Activated T-cell treated with anti-CD3 and anti-CD28 coated beads, Interleukin-2, amount 50 U/mL, for 4 hours (primary cell): ENCODE data around the gene PRICKLE4. TPM values are rescaled to one million over a fixed set of nuclear protein-coding genes. Genes with fewer than 3 reads are reported as not detected.
"Not testable (repeated sequence)": the region's sequence is repeated elsewhere in the genome, so short reads cannot be mapped to it uniquely, and the experiment has no call there.

ENCODE experiments used
- ATAC-seq, 2 donors: fragments of 200-7000 bp; cut with Tn5 transposase; one replicate each; pipeline ENCODE4 v1.10.0; 2021
- DNase-seq: peaks from one replicate; pipeline ENCODE4 v3.0.0-alpha.2; 2020
- H3K27me3 Mint-ChIP-seq: one replicate; pipeline ENCODE4 v1.8.0; 2021; ENCODE audit warnings: low read depth, mixed read lengths
- H3K36me3 Mint-ChIP-seq: one replicate; pipeline ENCODE4 v1.8.0; 2022; ENCODE audit warnings: mixed read lengths; ENCODE audit not compliant: insufficient read depth
- H3K4me1 Mint-ChIP-seq: one replicate; pipeline ENCODE4 v1.8.0; 2021; ENCODE audit warnings: low read depth, mixed read lengths
- H3K4me3 Mint-ChIP-seq: one replicate; pipeline ENCODE4 v1.8.0; 2021; ENCODE audit warnings: mild to moderate bottlenecking, moderate library complexity, mixed read lengths
- H3K9me3 Mint-ChIP-seq: one replicate; pipeline ENCODE4 v1.8.0; 2021; ENCODE audit warnings: mixed read lengths
- total RNA-seq, 3 donors: library from RNA; stranded (reverse); gene quantifications; one replicate each; pipeline ENCODE4 v1.2.1, GENCODE V29; 2021

PRICKLE4 gene
- total RNA-seq, 3 donors from 2014 or later, result not detected

GRCh38 chr6:41758641-41759035 lies 21.9 kb upstream of the PRICKLE4 start:
- H3K4me1 Mint-ChIP-seq, result no peaks in the 10 kb centered on the region
- DNase-seq (no peak), ATAC-seq (no peak)
- peaks cover 2% of the 10 kb centered on the region for H3K27me3 Mint-ChIP-seq
- no peaks in the 10 kb centered on the region for H3K36me3 Mint-ChIP-seq
- H3K9me3 Mint-ChIP-seq, result no peaks in the 10 kb centered on the region
- no peak overlapping the region for H3K4me3 Mint-ChIP-seq

- no peak for ATAC-seq
- H3K9me3 Mint-ChIP-seq, result no peaks in the 10 kb centered on the region
These were observed 21.3 kb upstream of the PRICKLE4 start for GRCh38 chr6:41759106-41759904.

GRCh38 chr6:41759905-41760579 lies 20.5 kb upstream of the PRICKLE4 start:
- Mint-ChIP-seq H3K9me3 (no peaks in the 10 kb centered on the region), H3K4me3 (no peak overlapping the region), H3K27me3 (peaks cover 2% of the 10 kb centered on the region), H3K36me3 (no peaks in the 10 kb centered on the region), H3K4me1 (no peaks in the 10 kb centered on the region)
- no peak for ATAC-seq
- no peak for DNase-seq

More at GRCh38 chr6:41759106-41759904, 21.3 kb upstream of the PRICKLE4 start:
- no peaks in the 10 kb centered on the region for H3K4me1 Mint-ChIP-seq
- peaks cover 2% of the 10 kb centered on the region for H3K27me3 Mint-ChIP-seq
- no peaks in the 10 kb centered on the region for H3K36me3 Mint-ChIP-seq
- DNase-seq, result no peak
- H3K4me3 Mint-ChIP-seq, result no peak overlapping the region

- peaks cover 1% of the 10 kb centered on the region for H3K4me1 Mint-ChIP-seq
- no peaks in the 10 kb centered on the region for H3K9me3 Mint-ChIP-seq
These were observed 17.1 kb upstream of the PRICKLE4 start for GRCh38 chr6:41763470-41763869.

GRCh38 chr6:41766043-41766664 lies 14.4 kb upstream of the PRICKLE4 start:
- not testable (repeated sequence) for DNase-seq, H3K4me3 Mint-ChIP-seq, H3K36me3 Mint-ChIP-seq, H3K27me3 Mint-ChIP-seq, H3K4me1 Mint-ChIP-seq, H3K9me3 Mint-ChIP-seq, ATAC-seq

More at GRCh38 chr6:41763470-41763869, 17.1 kb upstream of the PRICKLE4 start:
- DNase-seq (no peak), ATAC-seq (no peak)
- peaks cover 2% of the 10 kb centered on the region for H3K27me3 Mint-ChIP-seq
- H3K36me3 Mint-ChIP-seq, result no peaks in the 10 kb centered on the region
- no peak overlapping the region for H3K4me3 Mint-ChIP-seq

GRCh38 chr6:41767112-41767833 lies 13.3 kb upstream of the PRICKLE4 start:
- H3K9me3 Mint-ChIP-seq, result no peaks in the 10 kb centered on the region
- H3K36me3 Mint-ChIP-seq, result peaks cover 12% of the 10 kb centered on the region
- H3K4me3 Mint-ChIP-seq, result no peak overlapping the region
- H3K4me1 Mint-ChIP-seq, result peaks cover 3% of the 10 kb centered on the region
- DNase-seq (no peak), ATAC-seq (no peak)
- H3K27me3 Mint-ChIP-seq, result peaks cover 2% of the 10 kb centered on the region

GRCh38 chr6:41768545-41769308 lies 11.9 kb upstream of the PRICKLE4 start:
- Mint-ChIP-seq H3K4me1 (peaks cover 3% of the 10 kb centered on the region), H3K36me3 (peaks cover 15% of the 10 kb centered on the region), H3K27me3 (no peaks in the 10 kb centered on the region), H3K9me3 (no peaks in the 10 kb centered on the region), H3K4me3 (no peak overlapping the region)
- no peak for ATAC-seq
- no peak for DNase-seq

- no peak for DNase-seq
- H3K36me3 Mint-ChIP-seq, result peaks cover 18% of the 10 kb centered on the region
- no peaks in the 10 kb centered on the region for H3K9me3 Mint-ChIP-seq
- no peak for ATAC-seq
- H3K4me3 Mint-ChIP-seq, result no peak overlapping the region
- H3K27me3 Mint-ChIP-seq, result no peaks in the 10 kb centered on the region
- H3K4me1 Mint-ChIP-seq, result peaks cover 3% of the 10 kb centered on the region
These were observed 11.2 kb upstream of the PRICKLE4 start for GRCh38 chr6:41769376-41769775.

- ATAC-seq (no peak), DNase-seq (no peak)
- Mint-ChIP-seq H3K4me1 (peaks cover 3% of the 10 kb centered on the region), H3K27me3 (no peaks in the 10 kb centered on the region), H3K36me3 (peaks cover 23% of the 10 kb centered on the region), H3K9me3 (no peaks in the 10 kb centered on the region), H3K4me3 (no peak overlapping the region)
These were observed 10.1 kb upstream of the PRICKLE4 start for GRCh38 chr6:41770381-41771057.

GRCh38 chr6:41771058-41771983 lies 9.3 kb upstream of the PRICKLE4 start:
- Mint-ChIP-seq H3K36me3 (peaks cover 23% of the 10 kb centered on the region), H3K4me1 (peaks cover 3% of the 10 kb centered on the region), H3K4me3 (no peak overlapping the region), H3K9me3 (no peaks in the 10 kb centered on the region), H3K27me3 (no peaks in the 10 kb centered on the region)
- DNase-seq (no peak), ATAC-seq (no peak)

- Mint-ChIP-seq H3K4me3 (no peak overlapping the region), H3K9me3 (no peaks in the 10 kb centered on the region), H3K27me3 (no peaks in the 10 kb centered on the region), H3K36me3 (peaks cover 23% of the 10 kb centered on the region), H3K4me1 (peaks cover 10% of the 10 kb centered on the region)
- DNase-seq (no peak), ATAC-seq (no peak)
These were observed 5.7 kb upstream of the PRICKLE4 start for GRCh38 chr6:41774841-41775240.

GRCh38 chr6:41775293-41775882 lies 5.2 kb upstream of the PRICKLE4 start:
- peaks cover 19% of the 10 kb centered on the region for H3K36me3 Mint-ChIP-seq
- no peak for DNase-seq
- no peaks in the 10 kb centered on the region for H3K9me3 Mint-ChIP-seq
- H3K4me3 Mint-ChIP-seq, result no peak overlapping the region
- H3K27me3 Mint-ChIP-seq, result no peaks in the 10 kb centered on the region
- H3K4me1 Mint-ChIP-seq, result peaks cover 13% of the 10 kb centered on the region
- ATAC-seq, result no peak
